Gastrocnemius medialis (tissue), 4 donors: ENCODE measurements around the gene UGT1A5. TPM values are rescaled to one million over a fixed set of nuclear protein-coding genes. Genes with fewer than 3 reads are reported as not detected.

Experiments
- ATAC-seq, 2 donors: fragments of 150-250 bp; one replicate each; pipeline ENCODE4 v1.9.1; 2016
- DNase-seq, 2 donors: peaks; one replicate each; pipeline ENCODE4 v3.0.0-alpha.2; 2019
- H3K27ac ChIP-seq, 4 donors: fragments of 200-600 bp; sonication (generic); 1 replicate in 1 of 4; 2 replicates in 3 of 4; pipeline ENCODE4 v1.5.1; 2016 to 2018; ENCODE audit warnings: mild to moderate bottlenecking in 2 of 4, moderate library complexity in 1 of 4
- H3K27me3 ChIP-seq, 3 donors: fragments of 200-600 bp; sonication (generic) in 2 of 3; 1 replicate in 1 of 3; 2 replicates in 2 of 3; pipeline versions ENCODE4 v1.5.1 to v1.6.0; 2016 to 2019; ENCODE audit warnings: mild to moderate bottlenecking in 1 of 3, moderate library complexity in 1 of 3
- H3K36me3 ChIP-seq, 2 donors: fragments of 200-600 bp; sonication (generic) in 1 of 2; one replicate each; pipeline ENCODE4 v1.5.1; 2017 to 2018
- H3K4me1 ChIP-seq, 2 donors: fragments of 200-600 bp; sonication (generic) in 1 of 2; one replicate each; pipeline ENCODE4 v1.5.1; 2016 to 2017; ENCODE audit warnings: mild to moderate bottlenecking in 2 of 2
- H3K4me3 ChIP-seq, 4 donors: fragments of 200-600 bp; sonication (generic) in 3 of 4; 1 replicate in 1 of 4; 2 replicates in 3 of 4; pipeline ENCODE4 v1.5.1; 2016 to 2019; ENCODE audit warnings: mild to moderate bottlenecking in 2 of 4
- H3K9me3 ChIP-seq, 3 donors: fragments of 200-600 bp; sonication (generic) in 2 of 3; 1 replicate in 1 of 3; 2 replicates in 2 of 3; pipeline ENCODE4 v1.5.1; 2016 to 2019
- CTCF ChIP-seq, 5 experiments: fragments of 450-650 bp in 3 of 5; fragments of 200-600 bp in 2 of 5; sonication (generic) in 2 of 5; IDR thresholded peaks in 4 of 5; conservative IDR thresholded peaks in 1 of 5; 1 replicate in 4 of 5; 2 replicates in 1 of 5; pipeline ENCODE4 v1.5.1; 2016 to 2019; ENCODE audit warnings: antibody characterized with exemption in 5 of 5, mild to moderate bottlenecking in 3 of 5, moderate library complexity in 3 of 5
- POLR2A ChIP-seq, 2 donors: fragments of 450-650 bp; IDR thresholded peaks; one replicate each; pipeline ENCODE4 v1.6.1; 2017; ENCODE audit warnings: antibody characterized with exemption in 2 of 2, mild to moderate bottlenecking in 2 of 2, moderate library complexity in 2 of 2
- in situ Hi-C, 4 donors: fragments of 200-750 bp; cut with MboI; loops; one replicate each; pipeline versions ENCODE4 v1.15.0 to v1.8.0; 2017; ENCODE audit warnings: low sequenced_read_pairs in 4 of 4
- intact Hi-C: fragments of 100-400 bp; cut with DNase I; formaldehyde crosslinking; loops from one replicate; pipeline ENCODE4 v1.15.1; 2023; ENCODE audit warnings: low total_unique reads
- total RNA-seq, 4 donors: library from RNA; depleted of rRNA; stranded (reverse); fragments of >200 nt; gene quantifications; one replicate each; pipeline versions ENCODE4 v1.1.0 to v1.2.3, GENCODE V29; 2016

Gene UGT1A5
- total RNA-seq, 4 donors from 2014 or later = not detected

- intact Hi-C loops (no loop called here), in situ Hi-C loops (no loop called here)
- no peak for TF ChIP-seq POLR2A (IDR thresholded peaks at IDR 0.05)
- no peak for TF ChIP-seq CTCF (IDR thresholded peaks at IDR 0.05 in 4 of 5, conservative IDR thresholded peaks at IDR 0.05 in 1 of 5)
- no peaks in the 10 kb centered on the region for H3K9me3 ChIP-seq
- H3K36me3 ChIP-seq = no peaks in the 10 kb centered on the region
- no peak overlapping the region for H3K4me3 ChIP-seq
- no peaks in the 10 kb centered on the region for H3K4me1 ChIP-seq
- no peak overlapping the region for H3K27ac ChIP-seq
- ATAC-seq (no peak), DNase-seq (no peak)
- no peaks in the 10 kb centered on the region for H3K27me3 ChIP-seq
Measured at GRCh38 chr2:233706720-233707119, 6.0 kb upstream of the UGT1A5 start.

GRCh38 chr2:233707940-233708644 lies 4.6 kb upstream of the UGT1A5 start:
- Histone ChIP-seq H3K9me3 (no peaks in the 10 kb centered on the region), H3K36me3 (no peaks in the 10 kb centered on the region), H3K27ac (no peak overlapping the region), H3K4me3 (no peak overlapping the region), H3K4me1 (no peaks in the 10 kb centered on the region), H3K27me3 (no peaks in the 10 kb centered on the region)
- in situ Hi-C loops = no loop called here
- DNase-seq (no peak), ATAC-seq (no peak)
- intact Hi-C loops = no loop called here
- no peak for TF ChIP-seq POLR2A (IDR thresholded peaks at IDR 0.05)
- no peak for TF ChIP-seq CTCF (IDR thresholded peaks at IDR 0.05 in 4 of 5, conservative IDR thresholded peaks at IDR 0.05 in 1 of 5)

GRCh38 chr2:233708942-233709341 lies 3.8 kb upstream of the UGT1A5 start:
- no peaks in the 10 kb centered on the region for H3K9me3 ChIP-seq
- no peak overlapping the region for H3K4me3 ChIP-seq
- in situ Hi-C loops = no loop called here
- no peaks in the 10 kb centered on the region for H3K36me3 ChIP-seq
- intact Hi-C loops = no loop called here
- no peaks in the 10 kb centered on the region for H3K27me3 ChIP-seq
- no peak overlapping the region for H3K27ac ChIP-seq
- DNase-seq = no peak
- H3K4me1 ChIP-seq = no peaks in the 10 kb centered on the region
- TF ChIP-seq POLR2A (IDR thresholded peaks at IDR 0.05) (no peak), CTCF (IDR thresholded peaks at IDR 0.05 in 4 of 5, conservative IDR thresholded peaks at IDR 0.05 in 1 of 5) (no peak)
- ATAC-seq = no peak

GRCh38 chr2:233711312-233712008 lies 1.2 kb upstream of the UGT1A5 start:
- Histone ChIP-seq H3K4me1 (no peaks in the 10 kb centered on the region), H3K27ac (no peak overlapping the region), H3K36me3 (no peaks in the 10 kb centered on the region), H3K27me3 (no peaks in the 10 kb centered on the region), H3K9me3 (no peaks in the 10 kb centered on the region), H3K4me3 (no peak overlapping the region)
- DNase-seq (peak in 1 of 2 donors; percentile 19), ATAC-seq (no peak)
- TF ChIP-seq POLR2A (IDR thresholded peaks at IDR 0.05) (no peak), CTCF (IDR thresholded peaks at IDR 0.05 in 4 of 5, conservative IDR thresholded peaks at IDR 0.05 in 1 of 5) (peak in 3 of 5 experiments; percentile 40 to 51 (median 42))
- in situ Hi-C loops = no loop called here
- intact Hi-C loops = no loop called here
